Measurements from ENCODE around the gene ELOA.
"Not testable (repeated sequence)": the region's sequence is repeated elsewhere in the genome, so short reads cannot be mapped to it uniquely, and the experiment has no call there.

ELOA gene

DNA sequence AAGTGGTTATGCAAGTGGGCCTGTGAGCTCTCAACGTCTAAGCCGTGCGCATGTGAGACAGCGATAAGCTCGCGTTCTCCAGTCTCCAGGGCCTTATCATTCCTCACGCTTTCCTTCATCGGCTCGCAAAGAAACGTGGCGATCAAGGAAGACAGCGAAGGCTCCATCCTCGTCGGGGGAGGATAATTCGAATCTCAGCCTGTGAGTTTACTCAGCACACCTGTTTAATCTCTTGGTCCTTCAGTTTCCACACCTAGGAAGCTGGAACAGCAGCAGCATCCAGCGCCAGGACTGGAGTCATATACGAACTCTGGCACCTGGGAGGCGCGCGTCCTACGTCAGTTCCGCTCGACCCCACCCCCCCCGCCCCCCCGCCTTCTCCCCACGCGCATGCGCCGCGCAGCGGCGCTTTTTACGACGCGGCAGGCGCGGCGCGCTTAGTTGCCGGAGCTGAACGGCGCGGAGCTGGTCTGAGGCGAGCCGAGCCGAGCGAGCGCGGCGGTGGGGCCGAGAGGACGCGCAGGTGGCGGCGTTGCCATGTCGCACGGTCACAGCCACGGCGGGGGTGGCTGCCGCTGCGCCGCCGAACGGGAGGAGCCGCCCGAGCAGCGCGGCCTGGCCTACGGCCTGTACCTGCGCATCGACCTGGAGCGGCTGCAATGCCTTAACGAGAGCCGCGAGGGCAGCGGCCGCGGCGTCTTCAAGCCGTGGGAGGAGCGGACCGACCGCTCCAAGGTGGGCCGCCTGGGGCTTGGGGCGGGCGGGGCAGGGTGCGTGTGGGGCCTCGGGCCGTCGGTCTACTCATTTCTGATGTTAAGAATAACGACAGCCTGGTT lies 34.9 kb downstream of the ELOA start, which contains the start of gene PITHD1:
PITHD1 (plus strand) TSS at position 440 of the 836 bp plus-strand sequence; CDS start at position 538, 98 bp downstream.
- in situ Hi-C loops (cut with MboI; ENCODE audit: low sequenced_read_pairs): no loop called here

DNA sequence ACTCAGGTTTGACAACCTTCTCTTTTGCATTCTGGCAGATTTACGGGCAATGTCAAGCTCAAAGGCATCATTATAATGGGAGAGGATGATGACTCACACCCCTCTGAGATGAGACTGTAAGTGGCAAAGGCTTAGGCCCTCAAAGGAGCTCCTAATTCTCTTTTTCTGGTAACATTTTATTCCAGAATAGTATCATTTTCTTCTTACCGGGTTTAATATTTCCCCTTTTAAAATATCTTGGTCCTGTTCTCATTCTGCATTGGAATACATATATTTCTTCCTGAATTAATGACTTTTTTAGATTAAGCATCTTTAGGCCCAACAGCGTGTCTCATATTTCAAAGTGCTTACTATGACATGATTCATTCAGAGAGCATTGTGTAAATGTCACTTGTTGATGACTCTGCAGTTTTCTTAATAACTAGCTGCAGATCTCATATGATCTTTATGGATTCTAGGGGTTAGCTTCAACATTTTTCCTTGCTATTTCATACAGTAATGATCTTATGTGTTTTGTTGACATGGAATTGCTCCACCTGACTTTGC lies 36.6 kb downstream of the ELOA start:
- in situ Hi-C loops (cut with MboI; ENCODE audit: low sequenced_read_pairs): no loop called here

DNA sequence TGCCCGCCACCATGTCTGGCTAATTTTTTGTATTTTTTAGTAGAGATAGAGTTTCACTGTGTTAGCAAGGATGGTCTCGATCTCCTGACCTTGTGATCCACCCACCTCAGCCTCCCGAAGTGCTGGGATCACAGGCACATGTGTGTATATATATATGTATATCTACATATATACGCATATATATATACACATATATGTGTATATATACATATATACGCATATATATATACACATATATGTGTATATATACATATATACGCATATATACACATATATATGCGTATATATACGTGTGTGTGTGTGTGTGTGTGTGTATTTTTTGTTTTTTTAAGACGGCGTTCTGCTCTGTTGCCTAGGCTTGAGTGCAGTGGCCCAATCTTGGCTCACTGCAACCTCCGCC lies 39.9 kb downstream of the ELOA start:
- in situ Hi-C loops (cut with MboI; ENCODE audit: low sequenced_read_pairs): not testable (repeated sequence)

DNA sequence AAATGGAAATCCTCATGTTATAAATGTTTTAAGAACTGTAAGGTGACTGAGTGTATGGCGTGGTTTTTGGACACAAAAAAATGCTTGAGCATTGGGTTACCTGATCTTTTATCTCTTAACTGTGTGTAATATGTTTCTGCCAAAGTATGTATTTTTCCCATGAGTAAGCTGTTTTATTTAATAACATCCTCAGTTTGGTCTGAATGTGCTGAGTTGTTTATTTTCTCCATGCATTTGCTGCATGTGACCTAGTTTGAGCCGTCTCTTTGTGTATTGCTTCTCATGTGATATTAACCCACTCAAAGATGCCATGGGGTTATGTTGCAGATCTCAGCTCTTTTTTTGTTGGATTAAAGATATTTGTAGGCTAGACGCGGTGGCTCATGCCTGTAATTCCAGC lies 41.6 kb downstream of the ELOA start:
- in situ Hi-C loops (cut with MboI; ENCODE audit: low sequenced_read_pairs): no loop called here

DNA sequence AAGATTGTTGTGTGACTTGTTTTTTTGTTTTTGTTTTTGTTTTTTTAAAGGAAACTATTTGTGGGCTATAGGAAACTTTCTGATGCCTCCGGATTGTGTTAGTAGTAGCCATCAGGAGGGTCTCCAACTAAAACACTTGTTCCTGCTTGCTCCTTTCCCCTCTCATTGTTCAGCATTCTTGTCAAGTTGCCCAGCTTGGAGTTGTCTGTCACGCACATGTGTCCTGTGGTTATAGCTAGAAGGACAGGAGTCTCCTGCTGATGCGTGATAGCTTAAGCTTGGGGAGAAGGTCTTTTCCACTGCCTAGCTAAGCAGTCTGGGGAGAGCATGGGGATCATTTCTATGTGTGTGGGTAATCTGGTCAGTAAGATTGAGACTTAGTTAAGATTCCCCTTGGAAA lies 44.4 kb downstream of the ELOA start:
- in situ Hi-C loops (cut with MboI; ENCODE audit: low sequenced_read_pairs): no loop called here

DNA sequence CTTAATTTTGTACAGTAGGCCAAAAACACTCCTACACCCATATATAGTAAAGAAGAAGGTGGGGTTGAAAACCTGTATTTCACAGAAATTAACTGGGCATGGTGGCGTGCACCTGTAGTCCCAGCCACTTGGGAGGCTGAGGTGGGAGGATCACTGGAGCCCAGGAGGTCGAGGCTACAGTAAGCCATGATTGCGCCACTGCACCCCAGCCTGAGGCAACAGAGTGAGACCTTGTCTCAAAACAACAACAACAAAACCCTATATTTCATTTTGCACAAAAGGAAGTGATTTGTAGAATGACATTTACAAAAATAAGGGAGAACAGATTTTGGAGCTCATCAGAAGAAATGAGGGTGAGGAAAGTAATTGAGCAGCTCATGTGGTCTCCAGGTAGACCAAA lies 45.4 kb downstream of the ELOA start:
- in situ Hi-C loops (cut with MboI; ENCODE audit: low sequenced_read_pairs): no loop called here

DNA sequence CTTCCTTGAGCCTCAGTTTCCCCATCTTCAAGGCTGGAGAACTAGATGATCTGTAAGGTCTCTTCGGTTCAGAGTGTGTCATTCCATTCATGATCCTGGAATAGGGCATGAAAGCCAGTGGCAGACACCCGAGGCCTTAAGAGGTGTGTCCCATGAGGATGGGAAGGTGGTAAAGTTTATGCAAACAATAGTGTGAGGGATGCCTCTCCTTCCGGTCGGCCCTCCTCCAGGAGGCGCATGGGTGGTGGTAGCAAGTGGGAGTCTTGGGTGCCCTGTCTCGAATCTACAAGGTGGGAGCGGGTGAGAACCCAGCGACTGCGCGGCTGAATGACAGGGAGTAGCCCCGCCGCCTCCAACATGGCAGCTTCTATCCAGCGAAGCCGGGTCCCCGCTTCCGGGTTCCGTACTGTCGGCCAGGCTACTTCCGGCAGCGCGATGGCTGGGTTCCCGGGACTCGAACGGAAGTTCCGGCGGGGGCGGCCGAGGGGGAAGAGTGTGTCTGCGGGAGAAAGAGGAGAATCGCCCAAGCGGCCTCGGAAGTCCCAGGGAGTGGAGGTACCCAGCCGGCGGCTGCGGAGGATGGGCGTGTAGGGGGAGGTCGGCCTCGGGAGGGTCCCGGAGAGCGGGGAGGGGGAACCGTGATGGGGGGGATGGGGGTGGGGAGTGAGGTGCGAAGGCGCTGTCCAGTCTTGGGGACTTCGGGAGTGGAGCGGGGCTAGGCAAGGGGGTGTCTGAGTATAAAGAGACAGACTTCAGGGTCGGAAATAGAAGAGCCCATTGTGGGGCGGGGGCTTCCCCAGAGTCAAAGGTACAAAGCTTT lies 47.6 kb downstream of the ELOA start, which contains the start of gene LYPLA2:
LYPLA2 (plus strand) TSS at position 450 of the 820 bp plus-strand sequence. CDS start 1,538 bp downstream, outside the sequence.
- in situ Hi-C loops (cut with MboI; ENCODE audit: low sequenced_read_pairs): no loop called here

DNA sequence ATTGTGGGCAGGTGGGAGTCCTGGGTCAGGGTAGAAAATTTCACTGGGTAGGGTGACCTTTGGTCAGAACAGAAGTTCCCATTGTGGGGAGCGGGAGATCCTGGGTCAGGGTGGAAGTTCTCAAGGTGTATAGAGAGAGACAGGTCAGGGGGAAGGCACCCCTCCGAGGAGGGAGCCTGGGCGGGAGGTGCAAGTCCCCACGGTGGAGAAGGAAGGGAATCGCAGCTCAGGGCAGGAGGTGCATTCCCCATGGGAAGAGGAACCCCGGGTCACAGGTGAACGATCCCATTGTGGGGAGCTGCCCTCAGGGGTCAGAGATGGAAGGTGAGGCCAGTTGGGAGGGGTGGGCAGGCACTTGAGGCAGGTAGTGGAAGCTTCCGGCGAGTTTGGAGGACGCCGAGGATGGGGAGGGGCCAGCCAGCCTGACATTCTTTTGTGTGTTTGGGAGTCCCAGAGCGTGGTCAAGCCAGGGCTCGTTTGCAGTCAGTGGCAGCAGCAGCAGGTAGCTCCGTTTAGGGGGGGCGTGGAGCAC lies 48.3 kb downstream of the ELOA start:
- in situ Hi-C loops (cut with MboI; ENCODE audit: low sequenced_read_pairs): no loop called here

DNA sequence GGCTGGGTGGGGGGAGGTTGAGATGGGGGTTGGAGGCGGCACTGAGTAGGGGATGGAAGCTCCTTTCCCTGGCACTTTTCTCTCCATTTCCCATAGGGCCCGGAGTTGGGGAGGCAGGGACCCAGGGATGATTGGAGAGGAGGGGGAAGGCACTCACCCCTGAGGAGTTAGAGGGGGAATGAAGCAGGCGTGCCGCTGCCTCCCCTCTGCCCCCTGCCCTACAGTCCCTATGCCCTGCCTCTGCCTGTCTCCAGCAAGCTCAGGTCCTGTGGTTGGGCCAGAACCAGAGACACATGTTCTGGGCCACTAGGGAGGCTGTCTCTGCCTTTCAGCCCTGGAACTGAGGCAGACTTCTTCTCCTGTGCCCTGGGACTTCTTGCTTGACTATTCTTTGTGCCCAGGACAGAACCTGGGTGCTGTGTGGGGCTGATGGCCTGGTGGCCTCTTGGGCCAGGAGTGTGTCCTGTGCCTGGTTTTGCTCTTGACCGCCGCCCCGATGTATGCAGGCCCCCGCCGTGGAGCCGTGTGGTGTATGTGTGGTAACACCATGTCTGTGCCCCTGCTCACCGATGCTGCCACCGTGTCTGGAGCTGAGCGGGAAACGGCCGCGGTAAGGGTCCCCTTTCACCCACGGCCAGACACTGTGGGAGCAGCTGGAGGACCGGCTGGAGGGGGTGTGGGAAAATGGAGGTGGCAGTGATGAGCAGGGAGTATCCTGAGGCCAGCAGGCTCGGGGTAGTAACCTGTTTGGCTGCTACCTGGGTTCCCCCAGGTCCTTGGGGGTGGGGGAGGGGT lies 49.1 kb downstream of the ELOA start:
- in situ Hi-C loops (cut with MboI; ENCODE audit: low sequenced_read_pairs): no loop called here

DNA sequence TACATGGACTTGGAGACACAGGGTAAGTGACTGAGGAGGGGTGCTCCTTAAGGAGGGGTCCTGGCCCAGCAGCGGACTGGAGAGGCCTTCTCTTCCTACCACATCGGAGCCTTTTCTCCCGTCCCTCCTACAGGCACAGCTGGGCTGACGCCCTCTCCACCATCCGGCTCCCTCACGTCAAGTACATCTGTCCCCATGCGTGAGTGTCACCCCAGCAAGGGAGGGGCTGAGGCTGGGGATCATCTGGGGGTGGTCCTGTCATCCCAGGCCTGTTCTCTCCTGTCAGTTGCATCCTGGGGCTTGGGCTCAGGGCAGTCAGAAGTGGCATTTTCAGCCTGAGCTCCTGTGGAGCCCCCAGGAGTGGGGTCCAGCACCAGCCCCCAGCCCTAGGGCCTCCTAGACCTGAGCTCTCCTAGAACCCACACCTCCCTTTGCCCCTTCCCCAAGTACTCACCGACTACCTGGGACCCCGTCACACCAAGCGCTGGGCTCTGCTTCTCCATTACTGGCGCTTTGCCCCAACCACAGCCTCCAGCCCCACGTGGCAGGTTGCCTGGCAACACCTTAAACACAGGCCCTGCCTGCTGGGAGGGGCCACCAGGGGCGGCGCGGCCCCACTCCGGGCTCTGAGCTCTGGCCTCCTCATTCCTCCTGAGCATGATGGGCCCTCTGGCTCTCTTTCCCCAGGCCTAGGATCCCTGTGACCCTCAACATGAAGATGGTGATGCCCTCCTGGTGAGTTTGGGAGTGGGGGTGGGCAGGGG lies 49.9 kb downstream of the ELOA start:
- in situ Hi-C loops (cut with MboI; ENCODE audit: low sequenced_read_pairs): no loop called here

DNA sequence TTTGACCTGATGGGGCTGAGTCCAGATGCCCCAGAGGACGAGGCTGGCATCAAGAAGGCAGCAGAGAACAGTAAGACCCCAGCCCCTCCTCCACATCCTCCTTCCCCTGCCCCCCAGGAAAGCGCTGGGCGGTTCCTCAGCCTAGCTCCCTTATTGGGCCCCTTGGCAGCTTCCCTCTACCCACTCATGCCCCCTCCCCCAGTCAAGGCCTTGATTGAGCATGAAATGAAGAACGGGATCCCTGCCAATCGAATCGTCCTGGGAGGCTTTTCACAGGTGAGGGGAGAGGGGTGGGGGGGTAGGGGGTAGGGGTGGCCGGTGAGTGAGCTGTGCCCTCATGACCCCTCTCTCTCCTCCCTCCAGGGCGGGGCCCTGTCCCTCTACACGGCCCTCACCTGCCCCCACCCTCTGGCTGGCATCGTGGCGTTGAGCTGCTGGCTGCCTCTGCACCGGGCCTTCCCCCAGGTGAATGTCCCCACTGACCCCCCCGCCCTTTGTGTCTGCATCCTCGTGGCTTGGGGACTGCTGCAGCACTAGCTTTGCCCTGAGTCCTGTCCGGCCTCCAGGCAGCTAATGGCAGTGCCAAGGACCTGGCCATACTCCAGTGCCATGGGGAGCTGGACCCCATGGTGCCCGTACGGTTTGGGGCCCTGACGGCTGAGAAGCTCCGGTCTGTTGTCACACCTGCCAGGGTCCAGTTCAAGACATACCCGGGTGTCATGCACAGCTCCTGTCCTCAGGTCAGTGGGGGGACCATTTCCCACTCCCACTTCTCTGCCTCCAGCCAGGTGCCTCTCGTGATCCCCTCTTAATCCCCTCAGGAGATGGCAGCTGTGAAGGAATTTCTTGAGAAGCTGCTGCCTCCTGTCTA lies 50.8 kb downstream of the ELOA start:
- in situ Hi-C loops (cut with MboI; ENCODE audit: low sequenced_read_pairs): no loop called here

DNA sequence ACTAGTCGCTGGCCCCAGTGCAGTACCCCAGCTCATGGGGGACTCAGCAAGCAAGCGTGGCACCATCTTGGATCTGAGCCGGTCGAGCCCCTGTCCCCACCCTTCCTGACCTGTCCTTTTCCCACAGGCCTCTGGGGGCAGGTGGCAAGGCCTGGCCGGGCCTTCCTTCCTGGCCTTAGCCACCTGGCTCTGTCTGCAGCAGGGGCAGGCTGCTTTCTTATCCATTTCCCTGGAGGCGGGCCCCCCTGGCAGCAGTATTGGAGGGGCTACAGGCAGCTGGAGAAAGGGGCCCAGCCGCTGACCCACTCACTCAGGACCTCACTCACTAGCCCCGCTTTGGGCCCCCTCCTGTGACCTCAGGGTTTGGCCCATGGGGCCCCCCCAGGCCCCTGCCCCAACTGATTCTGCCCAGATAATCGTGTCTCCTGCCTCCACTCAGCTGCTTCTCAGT lies 51.5 kb downstream of the ELOA start:
- in situ Hi-C loops (cut with MboI; ENCODE audit: low sequenced_read_pairs): not testable (repeated sequence)

DNA sequence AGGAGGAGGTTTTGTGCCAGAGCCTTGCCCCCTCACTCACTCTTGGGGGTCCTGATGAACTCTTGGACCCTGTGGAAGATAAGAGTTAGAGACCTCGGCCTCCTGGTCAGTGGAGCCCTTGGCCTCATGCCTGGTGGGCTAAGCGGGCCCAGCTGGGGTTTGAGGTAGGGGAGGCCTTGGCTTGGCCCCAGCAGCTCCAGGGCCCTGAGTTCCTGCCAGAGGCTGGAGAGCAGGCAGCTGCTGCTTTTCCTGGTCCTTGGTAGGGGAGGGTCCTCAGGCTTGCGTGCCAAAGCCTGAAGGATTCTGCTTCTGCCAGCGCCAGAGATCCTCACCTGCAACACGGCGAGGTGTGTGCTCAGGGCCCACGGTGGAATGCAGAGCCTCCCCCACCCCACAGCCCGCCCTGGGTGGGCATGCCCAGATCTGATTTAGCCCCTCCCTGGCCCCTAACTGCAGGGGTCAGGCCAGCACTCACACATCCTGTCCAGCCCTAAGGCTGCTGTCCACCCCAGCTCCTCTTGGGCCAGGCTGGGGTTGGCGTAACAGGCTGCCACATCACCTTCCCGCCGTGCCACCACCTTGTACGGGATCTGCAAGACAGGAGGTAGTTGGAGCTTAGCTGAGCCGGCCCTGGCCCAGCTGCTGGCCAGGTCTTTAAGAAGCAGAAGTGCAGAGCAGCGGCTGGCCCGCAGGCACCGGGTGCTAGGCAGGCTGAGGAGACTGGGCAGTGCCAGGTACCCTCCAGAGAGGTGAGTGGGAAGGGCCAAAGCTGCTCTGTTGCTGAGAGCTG lies 52.6 kb downstream of the ELOA start:
- in situ Hi-C loops (cut with MboI; ENCODE audit: low sequenced_read_pairs): no loop called here

DNA sequence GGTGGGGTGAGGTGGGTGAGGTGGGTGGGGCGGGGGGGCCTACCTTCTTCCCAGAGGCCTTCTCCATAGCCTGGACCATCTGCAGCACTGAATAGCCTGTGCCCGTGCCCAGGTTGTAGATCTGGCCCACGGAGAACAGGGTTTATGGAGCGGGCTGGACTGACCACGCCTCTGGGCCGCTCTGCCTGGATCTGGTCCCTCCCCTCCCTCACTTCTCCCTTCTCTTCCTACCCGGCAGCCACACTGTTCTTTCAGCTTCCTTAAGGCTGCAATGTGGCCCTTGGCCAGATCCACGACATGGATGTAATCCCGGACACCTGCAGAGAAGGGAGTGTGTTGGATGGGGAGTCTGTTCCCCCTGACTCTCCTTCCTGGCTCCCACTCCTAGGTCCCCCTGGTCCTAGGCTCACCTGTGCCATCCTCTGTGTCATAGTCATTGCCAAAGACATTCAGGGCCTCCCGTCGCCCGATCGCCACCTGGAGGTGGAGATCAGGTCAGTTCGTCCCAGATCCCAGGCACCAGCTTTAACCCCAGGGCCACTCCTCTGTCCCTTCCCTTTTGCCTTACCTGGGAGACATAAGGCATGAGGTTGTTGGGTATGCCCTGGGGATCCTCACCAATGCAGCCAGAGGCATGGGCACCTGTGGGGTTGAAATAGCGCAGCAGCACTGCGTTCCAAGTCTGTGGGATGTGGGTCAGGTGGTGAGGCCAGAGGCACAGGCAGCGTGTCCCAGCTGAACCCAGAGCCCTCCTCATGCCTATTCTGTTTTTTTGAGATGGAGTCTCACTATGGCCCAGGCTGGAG lies 53.4 kb downstream of the ELOA start:
- in situ Hi-C loops (cut with MboI; ENCODE audit: low sequenced_read_pairs): no loop called here

DNA sequence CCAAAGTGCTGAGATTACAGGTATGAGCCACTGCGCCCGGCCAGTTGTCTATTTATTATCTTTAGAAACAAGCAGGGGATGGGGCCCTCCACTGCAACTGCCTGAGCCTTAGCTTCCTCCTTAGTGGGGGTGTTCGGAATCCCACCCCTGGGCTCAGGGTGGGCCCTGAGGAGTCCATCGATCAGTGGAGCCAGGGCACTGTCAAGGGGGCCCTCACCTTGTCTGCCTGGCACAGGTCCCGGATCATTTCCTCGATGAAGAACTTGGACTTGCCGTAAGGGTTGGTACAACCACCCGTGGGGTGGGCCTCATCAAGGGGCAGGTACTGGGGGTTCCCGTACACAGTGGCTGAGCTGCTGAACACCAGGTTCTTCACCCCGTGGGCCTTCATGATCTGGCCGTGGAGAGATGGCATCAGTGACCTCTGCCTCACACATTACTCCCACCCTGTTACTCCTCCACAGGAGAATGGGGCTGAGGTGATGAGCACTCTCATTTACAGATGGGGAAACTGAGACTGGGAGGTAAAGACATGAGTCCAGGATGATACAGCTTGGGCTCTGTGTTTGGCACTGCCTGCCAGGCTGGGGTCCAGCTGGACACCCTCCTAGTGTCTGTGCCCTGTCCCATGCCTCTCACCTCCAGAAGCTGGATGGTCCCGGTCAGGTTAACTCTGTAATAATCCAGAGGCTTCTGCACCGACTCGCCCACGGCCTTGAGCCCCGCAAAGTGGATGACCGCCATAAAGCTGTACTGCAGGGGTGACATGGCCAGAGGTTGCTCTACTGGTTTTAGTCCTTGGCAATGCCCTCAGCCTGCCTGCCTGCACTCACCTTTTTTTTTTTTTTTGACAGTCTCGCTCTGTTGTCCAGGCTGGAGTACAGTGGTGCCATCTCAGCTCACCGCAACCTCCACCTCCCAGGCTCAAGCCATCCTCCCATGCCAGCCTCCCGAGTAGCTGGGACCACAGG lies 54.5 kb downstream of the ELOA start:
- in situ Hi-C loops (cut with MboI; ENCODE audit: low sequenced_read_pairs): no loop called here

DNA sequence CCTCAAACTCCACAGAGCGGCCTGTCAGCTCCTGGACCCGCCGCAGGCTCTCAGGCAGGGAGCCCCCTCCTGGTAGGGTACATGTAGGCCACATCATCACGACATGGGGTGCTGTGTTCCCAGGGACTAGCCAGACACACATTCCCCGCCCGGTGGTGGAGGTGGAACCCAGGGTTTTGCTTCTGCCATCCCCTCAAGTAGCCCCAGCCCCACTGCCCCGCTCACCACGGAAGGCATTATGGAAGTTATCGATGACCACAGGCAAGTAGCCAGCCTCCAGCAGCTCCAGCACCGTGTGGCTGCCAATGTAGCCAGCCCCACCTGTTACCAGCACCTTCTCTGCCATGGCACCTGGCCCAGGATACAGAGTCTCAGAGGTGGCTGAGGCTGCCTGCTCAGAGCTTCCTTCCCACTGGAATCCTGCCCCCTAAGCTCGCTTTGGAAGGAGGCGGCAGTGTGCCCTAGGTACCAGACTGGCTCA lies 55.4 kb downstream of the ELOA start:
- in situ Hi-C loops (cut with MboI; ENCODE audit: low sequenced_read_pairs): no loop called here
